GM19463 (cell line): ENCODE results near the gene PDE4D.
"Not testable (repeated sequence)": the region's sequence is repeated elsewhere in the genome, so short reads cannot be mapped to it uniquely, and the experiment has no call there.

ENCODE experiments used
- ATAC-seq: cut with Tn5 transposase; IDR thresholded peaks from one replicate; pipeline ENCODE4 v1.9.1; 2021; ENCODE audit warnings: mild to moderate bottlenecking, moderate library complexity; ENCODE audit not compliant: unreplicated experiment

The PDE4D gene

GRCh38 chr5:58968350-58968749 lies 925.2 kb downstream of the PDE4D start:
- no peak for ATAC-seq

- no peak for ATAC-seq
Measured at GRCh38 chr5:58967597-58968281, 925.8 kb downstream of the PDE4D start.

GRCh38 chr5:58965677-58966414 lies 927.7 kb downstream of the PDE4D start:
- ATAC-seq, result no peak

GRCh38 chr5:58963821-58964220 lies 929.7 kb downstream of the PDE4D start:
- ATAC-seq, result no peak

GRCh38 chr5:58963361-58963760 lies 930.2 kb downstream of the PDE4D start:
- ATAC-seq, result no peak

- ATAC-seq, result no peak
Measured at GRCh38 chr5:58961631-58962280, 931.8 kb downstream of the PDE4D start.

GRCh38 chr5:58958701-58959100 lies 934.8 kb downstream of the PDE4D start:
- no peak for ATAC-seq

- ATAC-seq, result not testable (repeated sequence)
Measured at GRCh38 chr5:58953218-58953617, 940.3 kb downstream of the PDE4D start.

- no peak for ATAC-seq
Measured at GRCh38 chr5:58950224-58950623, 943.3 kb downstream of the PDE4D start.

GRCh38 chr5:58946230-58946629 lies 947.3 kb downstream of the PDE4D start:
- ATAC-seq, result no peak

- no peak for ATAC-seq
Measured at GRCh38 chr5:58944221-58944620, 949.3 kb downstream of the PDE4D start.

- no peak for ATAC-seq
Measured at GRCh38 chr5:58940446-58940845, 953.1 kb downstream of the PDE4D start.

- ATAC-seq, result no peak
Measured at GRCh38 chr5:58939664-58940063, 953.9 kb downstream of the PDE4D start.

- ATAC-seq, result no peak
Measured at GRCh38 chr5:58938563-58939424, 954.7 kb downstream of the PDE4D start.

- ATAC-seq, result no peak
Measured at GRCh38 chr5:58937031-58937681, 956.4 kb downstream of the PDE4D start.

- ATAC-seq, result no peak
Measured at GRCh38 chr5:58934629-58935097, 958.9 kb downstream of the PDE4D start.

- ATAC-seq, result no peak
Measured at GRCh38 chr5:58933891-58934628, 959.5 kb downstream of the PDE4D start.

GRCh38 chr5:58932057-58932612 lies 961.4 kb downstream of the PDE4D start:
- ATAC-seq, result no peak

- no peak for ATAC-seq
Measured at GRCh38 chr5:58930520-58930919, 963.0 kb downstream of the PDE4D start.
